GM21528 (cell line): ENCODE results near the gene FAF1.

Experiments
- ATAC-seq: cut with Tn5 transposase; IDR thresholded peaks from one replicate; pipeline ENCODE4 v1.9.1; 2021; ENCODE audit warnings: mild to moderate bottlenecking, moderate library complexity; ENCODE audit not compliant: unreplicated experiment, low FRiP score

The FAF1 gene

DNA sequence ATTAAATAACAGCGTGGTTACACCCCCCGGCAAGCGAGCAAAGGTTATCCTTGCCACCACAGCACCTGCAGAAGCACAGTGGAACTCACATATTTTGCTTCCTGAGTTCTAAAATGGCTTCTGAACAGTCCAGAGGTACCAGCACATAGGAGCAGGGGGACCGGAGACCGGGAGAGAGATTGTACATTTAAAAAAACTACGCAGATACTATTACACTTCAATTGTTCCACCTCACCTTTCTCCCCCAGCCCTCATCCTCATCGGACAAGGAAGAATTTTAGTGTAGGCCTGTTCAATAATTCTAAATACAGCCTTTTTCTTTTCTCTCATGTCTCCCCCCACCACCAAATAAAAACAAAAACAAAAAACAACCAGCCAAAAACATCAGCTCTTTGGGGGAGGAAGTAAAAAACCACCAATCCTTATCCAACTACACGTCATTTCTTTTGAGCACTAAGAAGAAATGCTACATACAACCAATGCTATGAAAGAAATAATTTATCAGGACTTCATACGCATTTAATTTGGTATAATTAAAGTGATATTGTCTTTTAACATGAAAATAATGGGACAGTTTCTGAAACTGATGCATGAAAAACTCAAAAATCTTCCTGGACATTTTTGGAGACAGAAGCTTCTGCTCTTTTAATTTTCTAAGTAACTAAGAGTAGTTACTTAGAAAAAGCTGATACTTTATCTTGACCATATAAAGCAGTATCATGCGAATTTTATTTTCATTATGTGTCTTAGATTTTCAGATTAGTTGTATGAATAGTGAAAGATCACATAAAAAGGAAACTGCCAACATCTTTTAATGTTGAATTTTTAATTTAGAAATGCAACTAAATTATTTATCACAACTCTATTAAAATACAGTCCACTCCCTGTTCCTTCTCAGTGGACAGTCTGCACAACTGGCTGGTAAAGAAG, 19.1 kb upstream of the FAF1 start:
- no peak for ATAC-seq

DNA sequence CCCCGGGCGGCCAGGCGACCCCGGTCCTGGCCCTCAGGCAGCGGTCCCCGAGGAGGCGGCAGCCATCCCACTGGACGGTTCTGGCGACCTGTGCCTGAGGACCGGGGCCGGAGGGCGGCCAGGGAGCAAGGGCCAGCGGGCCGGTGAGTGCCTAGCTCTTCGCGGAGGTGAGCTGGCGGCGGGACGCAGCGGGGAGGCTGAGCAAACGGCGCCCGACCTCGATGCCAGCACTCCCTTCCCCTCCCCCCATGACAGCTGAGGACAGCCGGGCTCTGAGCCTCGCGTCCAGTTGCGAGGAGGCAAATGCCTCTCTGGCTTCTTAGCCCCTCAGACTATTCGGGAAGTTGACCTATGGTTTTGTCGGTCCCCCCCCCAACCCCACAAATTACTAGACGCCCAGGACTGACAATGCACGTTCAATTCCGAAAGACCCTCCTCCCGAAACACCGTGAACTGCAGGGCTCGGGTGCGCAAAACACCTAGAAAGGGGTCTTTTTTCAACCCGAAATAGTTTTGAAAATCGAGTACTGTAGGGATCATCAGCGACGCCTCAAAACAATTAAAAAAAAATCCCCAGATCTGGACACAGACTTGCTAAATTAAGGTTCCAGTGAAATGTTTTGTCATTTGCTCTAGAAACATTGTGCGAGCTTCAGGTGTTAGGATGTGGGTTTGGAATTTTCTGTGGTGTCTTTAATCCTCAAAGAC, 18.2 kb upstream of the FAF1 start:
- peak; percentile 40 for ATAC-seq

DNA sequence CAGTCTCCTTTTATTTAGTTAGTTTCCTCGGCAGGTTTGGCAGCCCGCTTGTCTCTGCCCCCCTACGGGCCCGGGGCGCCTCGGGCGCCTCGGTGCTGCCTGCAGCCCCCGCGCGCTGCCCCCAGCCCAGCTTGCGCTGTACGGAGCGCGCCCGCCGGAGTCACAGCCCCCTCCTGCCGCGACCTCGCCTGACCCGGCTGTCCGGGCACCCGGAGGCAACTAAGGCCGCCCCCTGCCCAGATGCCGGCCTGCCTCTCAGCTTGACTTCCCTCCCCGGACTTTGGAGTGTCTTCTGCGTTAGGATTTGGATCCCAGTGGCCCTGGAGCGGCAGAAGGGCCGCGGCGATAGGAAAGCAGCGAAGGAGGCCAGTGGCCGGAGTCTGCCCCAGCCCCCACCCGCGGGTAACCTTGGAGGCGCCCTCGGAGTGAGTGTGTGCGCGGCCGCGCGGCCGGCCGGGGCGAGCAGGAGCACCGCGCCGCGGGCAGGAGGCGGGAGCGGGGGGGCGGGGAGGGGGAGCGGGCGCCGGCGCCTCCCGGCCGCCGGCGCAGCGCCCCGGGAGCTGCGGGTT, 17.6 kb upstream of the FAF1 start:
- ATAC-seq, result peak; percentile 53

DNA sequence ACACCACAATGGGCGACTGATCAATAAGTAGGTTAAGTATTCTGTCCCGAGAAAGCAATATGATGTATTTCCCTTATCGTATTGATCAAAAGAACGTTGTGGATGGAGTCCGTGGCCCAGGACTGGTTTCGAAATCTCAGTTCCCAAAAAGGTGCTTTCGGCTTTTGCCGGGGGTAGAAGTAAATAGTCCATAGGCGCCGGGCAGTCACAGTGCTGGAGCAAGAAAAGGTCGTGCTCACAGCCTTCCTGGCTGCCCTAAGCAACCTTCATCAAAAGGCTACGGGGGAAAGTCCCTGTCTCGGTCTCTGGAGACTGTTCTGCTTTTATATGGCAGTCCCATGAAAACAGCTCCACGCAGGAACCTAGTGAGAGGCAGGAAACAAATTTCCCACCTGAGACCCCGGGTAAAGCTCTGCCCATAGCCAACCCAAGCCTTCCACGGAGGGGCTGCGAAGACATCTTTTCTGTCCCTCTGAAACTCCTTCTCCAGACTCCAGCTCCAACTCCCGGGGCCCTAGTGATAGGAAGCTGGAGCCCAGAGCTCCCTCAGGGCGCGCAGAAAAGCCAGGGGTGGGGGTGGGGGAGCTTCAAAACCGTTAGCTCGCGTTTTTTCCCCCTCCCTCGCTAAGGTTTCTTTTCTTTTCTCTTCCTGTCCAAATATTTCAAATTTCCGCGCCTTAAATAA, 17.0 kb upstream of the FAF1 start:
- peak; percentile 56 for ATAC-seq

DNA sequence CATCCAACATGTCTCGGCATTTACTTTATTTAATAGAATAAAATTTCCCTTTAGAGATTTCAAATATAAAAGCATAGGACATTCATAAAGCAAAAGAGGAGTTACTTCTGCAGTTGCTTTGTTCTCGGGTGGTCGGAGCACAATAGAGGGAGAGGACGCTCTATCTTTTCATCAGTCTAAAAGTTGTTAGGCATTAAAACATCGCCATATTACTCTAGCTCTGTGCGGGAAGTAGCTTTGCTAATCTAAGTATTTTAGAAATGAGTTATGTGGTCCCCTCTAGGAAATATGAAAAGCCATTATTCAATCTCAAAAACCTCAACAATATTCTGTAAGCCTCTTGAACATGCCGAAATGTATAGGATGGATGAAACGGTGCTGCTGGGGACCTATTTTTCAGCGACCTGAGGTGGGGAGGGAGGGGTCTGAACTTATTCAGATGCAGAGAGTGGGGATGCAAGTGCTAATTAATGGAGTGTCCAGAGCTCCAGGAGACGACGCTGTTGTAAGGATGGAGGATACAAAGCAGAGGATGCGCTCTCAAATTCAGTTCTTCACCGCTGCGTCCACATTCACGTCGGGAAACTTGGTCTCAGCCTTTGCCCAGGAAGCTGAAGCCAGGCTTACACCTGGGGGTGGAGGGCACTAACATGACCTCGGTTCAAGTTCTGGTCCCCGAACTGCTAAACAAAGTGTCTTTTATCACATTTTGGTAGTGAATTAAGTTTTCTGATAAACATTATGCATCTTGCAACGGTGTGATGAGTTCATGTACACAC, 16.2 kb upstream of the FAF1 start:
- ATAC-seq, result peak; percentile 8

DNA sequence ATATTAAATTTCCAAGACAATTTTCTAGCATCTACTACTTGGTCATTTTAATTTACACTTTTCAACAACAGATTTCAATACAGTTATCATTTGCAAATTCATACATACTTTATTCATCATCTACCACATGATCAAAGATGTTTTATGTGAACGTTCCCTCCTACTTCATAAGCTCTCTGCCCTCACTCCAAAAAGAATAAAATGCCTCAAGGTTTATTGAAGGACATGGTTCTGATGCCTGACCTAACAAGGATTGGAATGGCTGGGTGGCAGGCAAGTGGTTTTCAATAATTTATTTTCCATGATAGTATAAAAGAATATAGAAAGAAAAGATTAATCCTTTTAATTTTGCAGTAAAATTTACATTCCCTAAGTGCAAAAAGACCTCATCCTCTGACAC, 15.4 kb upstream of the FAF1 start:
- ATAC-seq, result no peak

DNA sequence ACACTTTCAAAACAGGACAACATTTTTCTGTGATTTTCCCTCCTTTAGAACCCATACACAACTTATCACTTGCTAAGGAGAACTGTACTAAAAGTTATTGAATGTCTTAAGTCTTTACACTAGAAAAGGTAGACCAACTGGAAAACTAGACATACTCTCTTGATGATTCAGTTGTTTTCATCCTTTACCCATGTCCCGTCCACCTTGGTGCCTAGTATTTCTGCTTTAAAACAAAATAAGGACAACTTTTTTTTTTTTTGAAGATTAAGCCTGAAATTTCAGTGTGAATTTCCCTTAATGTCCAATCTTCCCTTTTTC, 14.5 kb upstream of the FAF1 start:
- no peak for ATAC-seq

DNA sequence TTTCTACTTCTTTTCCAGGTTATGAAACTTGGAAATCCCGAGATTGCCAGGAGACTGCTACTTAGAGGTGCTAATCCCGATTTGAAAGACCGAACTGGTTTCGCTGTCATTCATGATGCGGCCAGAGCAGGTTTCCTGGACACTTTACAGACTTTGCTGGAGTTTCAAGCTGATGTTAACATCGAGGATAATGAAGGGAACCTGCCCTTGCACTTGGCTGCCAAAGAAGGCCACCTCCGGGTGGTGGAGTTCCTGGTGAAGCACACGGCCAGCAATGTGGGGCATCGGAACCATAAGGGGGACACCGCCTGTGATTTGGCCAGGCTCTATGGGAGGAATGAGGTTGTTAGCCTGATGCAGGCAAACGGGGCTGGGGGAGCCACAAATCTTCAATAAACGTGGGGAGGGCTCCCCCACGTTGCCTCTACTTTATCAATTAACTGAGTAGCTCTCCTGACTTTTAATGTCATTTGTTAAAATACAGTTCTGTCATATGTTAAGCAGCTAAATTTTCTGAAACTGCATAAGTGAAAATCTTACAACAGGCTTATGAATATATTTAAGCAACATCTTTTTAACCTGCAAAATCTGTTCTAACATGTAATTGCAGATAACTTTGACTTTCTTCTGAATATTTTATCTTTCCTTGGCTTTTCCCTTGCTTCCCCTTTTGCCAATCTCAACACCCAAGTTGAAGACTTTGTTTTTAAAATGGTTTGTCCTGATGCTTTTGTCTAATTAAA, 14.0 kb upstream of the FAF1 start:
- ATAC-seq, result no peak

DNA sequence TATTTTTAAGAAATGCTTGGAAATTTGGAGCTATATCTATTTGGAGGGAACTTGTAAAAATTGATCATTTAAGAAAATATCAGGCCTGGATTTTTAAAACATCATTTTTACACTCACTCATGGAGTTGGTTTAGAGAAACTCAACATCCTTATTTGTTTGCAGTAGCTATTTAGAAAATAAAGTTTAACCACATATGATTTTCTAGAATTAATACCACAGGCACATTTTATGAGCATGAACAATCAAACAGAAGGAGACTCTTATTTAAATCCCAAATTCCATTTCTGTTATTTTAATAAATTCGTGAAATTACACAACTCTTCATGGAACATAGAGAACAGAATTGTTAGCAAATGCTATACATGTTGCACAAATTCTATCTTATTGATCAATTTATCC, 13.2 kb upstream of the FAF1 start:
- no peak for ATAC-seq

DNA sequence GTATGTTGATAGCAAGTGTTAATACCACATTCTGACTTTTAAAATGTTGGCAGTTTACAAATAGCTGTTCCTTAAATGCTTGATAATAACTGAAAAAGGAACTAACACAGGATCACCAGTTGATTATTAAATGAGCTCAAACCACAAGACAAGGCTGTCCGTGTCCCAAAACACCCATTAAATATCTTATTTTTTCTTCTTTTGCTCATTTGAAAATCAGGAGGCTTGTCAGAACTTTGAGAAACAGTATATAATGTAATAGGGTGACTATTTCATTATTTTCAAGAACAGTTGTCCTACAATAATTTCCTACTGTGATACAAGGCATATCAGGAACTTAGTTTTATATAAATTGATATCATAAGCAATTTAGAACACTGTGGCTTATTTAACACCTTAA, 12.7 kb upstream of the FAF1 start:
- no peak for ATAC-seq

DNA sequence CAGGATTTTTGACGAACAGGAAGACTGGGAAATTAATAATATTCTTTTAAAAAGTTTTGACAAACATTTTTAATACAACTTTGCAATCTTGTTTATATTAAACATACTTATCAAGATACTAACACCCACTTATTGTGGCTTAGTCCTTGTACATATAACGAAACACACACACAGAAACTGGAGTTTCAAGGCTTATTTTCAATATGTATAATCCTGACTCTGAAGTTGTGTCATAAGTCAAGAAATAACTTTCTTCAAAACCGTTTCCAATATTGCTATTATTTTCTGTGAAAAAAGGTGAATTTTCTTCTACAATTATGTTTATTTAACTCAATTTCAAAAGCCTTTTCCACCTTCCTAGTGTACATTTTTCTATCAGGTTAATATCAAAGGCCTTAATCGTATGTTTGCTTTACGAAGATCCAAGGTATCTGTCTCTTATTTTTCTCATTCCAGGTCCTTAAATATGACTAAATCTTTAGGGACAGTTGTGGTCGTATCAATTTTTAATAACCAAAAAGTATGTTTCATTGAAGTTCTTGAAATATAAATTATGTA, 11.8 kb upstream of the FAF1 start:
- ATAC-seq, result no peak

DNA sequence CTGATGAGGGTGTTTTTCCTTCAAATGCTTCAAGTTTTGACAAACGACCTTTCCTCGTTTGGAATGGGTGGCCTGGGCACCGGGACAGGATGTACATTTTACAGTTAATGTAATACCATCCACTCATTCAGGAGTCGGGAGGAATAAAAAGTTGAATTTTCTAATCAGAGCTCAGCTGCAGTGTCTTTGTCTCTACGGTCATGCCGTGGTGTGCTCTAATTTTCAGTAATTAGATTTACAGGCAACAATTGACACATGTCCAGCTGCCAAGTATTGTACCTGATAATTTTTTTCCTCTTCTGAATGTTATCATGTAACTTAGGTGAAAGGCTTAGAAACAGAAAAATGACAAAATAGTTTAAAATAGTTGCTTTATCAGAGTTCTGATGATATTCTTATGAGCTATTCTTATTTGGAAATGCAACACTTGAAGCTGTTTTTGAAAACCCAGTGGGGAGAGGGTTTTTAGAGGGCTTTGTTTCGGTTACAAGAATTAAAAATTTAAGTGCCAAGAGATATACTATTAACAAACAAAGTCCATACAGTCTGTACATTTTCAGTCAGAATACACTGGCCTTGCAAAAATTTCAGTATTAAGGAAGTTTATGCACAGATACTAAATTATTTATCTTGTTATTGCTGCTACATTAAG, 11.0 kb upstream of the FAF1 start:
- ATAC-seq, result no peak

DNA sequence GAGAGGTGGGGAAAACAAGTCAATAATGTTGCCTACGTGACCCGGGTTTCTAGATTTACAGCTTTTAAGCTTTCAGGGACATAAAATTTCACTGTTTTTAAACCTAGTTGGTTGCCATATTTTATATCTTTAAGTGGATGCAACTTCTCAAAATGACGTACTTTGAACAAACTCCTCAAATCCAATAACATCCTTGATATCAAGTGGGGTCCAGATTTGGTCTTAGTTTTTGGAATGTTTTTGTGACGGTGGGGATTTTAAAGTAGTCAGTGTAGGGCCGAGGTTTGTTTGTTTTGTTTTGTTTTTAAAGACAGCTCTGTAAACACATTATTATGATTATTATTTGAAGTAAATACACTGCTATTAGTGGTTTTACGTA, 10.4 kb upstream of the FAF1 start:
- no peak for ATAC-seq

DNA sequence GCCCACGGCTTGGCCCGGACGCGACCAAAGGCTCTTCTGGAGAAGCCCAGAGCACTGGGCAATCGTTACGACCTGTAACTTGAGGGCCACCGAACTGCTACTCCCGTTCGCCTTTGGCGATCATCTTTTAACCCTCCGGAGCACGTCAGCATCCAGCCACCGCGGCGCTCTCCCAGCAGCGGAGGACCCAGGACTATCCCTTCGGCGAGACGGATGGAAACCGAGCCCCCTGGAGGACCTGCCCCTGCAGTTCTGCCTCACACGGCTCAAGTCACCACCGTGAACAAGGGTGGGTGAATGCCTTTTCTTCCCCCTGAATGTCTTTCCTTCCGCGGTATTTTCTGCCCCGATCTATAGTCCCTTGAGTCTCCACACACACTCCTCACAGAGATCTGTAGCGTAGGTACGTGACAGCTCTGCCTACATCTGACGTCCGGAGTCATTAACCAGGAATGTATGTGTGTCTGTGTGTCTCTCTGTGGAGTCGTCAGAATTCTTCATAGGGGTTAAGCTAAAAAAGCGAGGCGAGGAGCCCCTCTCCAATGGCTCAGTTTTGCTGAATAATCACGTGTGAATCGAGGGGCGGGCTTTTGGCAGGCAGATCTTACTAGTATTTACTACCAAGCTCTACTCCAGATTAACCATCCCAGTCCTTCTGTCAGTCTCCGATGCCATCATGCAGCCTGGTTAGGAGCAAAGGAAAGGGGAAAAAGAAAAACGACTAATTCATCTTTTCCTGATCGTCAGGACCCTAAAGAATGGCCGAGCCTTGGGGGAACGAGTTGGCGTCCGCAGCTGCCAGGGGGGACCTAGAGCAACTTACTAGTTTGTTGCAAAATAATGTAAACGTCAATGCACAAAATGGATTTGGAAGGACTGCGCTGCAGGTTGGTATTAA, 9.8 kb upstream of the FAF1 start, which contains the start of gene CDKN2C:
Gene CDKN2C, plus strand, starts transcription at position 635 of the 898 bp plus-strand sequence. Its CDS starts 124 bp downstream, at position 759.
- peak; percentile 26 for ATAC-seq

DNA sequence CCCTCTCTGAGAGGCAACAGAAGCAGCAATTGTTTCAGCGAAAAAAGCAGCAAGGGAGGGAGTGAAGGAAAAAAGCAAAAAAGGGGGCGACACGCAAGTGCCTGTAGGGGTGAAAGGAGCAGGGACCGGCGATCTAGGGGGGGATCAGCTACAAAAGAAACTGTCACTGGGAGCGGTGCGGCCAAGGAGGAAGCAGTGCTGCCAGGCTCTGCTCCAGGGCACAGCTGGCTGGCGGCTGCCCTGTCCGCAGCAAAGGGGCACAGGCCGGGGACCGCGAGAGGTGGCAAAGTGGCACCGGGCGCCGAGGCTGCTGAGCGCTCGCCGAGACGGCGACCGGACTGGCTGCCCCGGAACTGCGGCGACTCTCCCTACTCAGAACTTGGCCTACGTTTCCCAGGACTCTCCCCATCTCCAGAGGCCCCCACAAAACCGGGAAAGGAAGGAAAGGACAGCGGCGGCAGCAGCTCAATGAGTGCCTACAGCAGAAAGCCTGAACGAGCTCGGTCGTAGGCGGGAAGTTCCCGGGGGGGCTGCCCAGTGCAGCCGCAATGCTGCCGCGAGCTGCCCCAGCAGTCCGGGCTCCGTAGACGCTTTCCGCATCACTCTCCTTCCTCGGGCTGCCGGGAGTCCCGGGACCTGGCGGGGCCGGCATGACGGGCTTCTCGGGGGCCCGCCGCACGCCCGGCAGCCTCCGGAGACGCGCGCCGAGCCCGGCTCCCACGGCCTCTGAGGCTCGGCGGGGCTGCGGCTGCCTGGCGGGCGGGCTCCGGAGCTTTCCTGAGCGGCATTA, 8.9 kb upstream of the FAF1 start:
- ATAC-seq, result peak; percentile 33

DNA sequence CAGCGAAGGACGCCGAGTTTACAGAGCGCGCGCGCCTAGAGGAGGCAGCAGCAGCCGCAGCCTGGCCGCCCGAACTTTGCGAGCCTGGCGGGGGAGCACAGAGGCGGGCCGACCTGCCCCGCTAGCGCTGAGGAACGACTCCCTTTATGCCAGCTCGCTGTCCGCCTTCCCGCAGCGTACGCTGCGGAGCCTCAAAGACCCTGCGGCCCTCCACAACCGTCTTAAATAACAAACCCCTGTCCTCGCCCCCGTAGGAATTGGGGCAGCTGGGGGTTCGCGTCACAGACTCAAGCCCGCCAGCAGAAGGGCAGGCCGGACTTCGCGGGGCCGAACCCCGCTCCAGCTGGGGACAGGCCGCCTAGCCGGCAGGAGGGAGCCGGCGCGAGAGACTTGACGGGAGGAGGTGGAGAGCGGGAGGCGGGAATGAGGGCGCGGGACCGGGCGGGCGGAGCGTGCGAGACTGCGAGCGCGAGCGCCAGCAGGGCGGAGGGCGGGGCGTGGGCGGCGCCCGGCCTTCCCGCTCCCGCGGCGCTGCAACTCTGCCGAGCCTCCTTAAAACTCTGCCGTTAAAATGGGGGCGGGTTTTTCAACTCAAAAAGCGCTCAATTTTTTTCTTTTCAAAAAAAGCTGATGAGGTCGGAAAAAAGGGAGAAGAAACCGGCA, 8.2 kb upstream of the FAF1 start:
- ATAC-seq, result peak; percentile 65
